ENCODE data around the gene ODAD4.

ODAD4 gene

DNA sequence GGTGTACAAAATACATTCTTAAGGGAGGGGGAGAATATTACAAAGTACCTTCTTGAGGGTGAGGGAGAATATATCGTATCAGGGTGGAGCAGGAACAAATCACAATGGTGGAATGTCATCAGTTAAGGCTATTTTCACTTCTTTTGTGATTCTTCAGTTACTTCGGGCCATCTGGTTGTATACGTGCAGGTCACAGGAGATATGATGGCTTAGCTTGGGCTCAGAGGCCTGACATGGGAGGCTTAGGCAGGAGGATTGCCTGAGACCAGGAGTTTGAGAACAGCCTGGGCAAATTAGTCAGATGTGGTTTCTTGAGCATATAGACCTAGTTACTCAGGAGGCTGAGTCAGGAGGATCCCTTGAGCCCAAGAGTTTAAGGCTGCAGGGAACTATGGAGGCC, 13.1 kb downstream of the ODAD4 start:
- 90 to 98% methylated on average over 3 of the region's 3 CpGs for WGBS, 2 experiments (ENCODE audit: insufficient coverage in 2 of 2)
- Histone ChIP-seq H3K4me3 (ENCODE audit: extremely low read depth, insufficient read depth, low read length, poor library complexity, severe bottlenecking) (no peak overlapping the region), H3K4me1 (ENCODE audit: control insufficient read depth, insufficient read depth, low read length, poor library complexity, severe bottlenecking) (no peaks in the 10 kb centered on the region), H3K36me3 (ENCODE audit: control insufficient read depth, insufficient read depth, low read length) (no peaks in the 10 kb centered on the region), H3K9me3 (ENCODE audit: control insufficient read depth, low read length) (no peaks in the 10 kb centered on the region), H3K27ac (ENCODE audit: low read depth, low read length, severe bottlenecking) (no peak overlapping the region)

DNA sequence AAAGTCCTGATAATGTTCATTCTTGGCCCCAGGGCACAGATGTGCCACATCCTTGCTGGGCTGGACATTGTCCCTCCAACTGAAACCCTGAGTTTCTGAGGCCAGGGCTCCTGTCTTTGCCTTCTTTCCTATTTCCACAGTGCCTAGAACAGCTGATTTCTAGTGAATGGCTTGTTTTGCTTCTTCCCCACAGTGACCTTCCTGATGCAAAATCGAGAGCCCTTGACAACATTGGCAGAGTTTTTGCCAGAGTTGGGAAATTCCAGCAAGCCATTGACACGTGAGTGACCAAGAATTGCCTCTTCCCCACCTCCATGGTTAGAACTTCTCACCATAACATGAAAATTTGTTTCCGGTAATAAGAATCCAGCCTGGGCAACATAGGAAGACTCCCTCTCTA, 14.5 kb downstream of the ODAD4 start:
- Histone ChIP-seq H3K4me3 (ENCODE audit: extremely low read depth, insufficient read depth, low read length, poor library complexity, severe bottlenecking) (no peak overlapping the region), H3K9me3 (ENCODE audit: control insufficient read depth, low read length) (no peaks in the 10 kb centered on the region), H3K4me1 (ENCODE audit: control insufficient read depth, insufficient read depth, low read length, poor library complexity, severe bottlenecking) (no peaks in the 10 kb centered on the region), H3K27ac (ENCODE audit: low read depth, low read length, severe bottlenecking) (no peak overlapping the region), H3K36me3 (ENCODE audit: control insufficient read depth, insufficient read depth, low read length) (no peaks in the 10 kb centered on the region)
- WGBS, 2 experiments (ENCODE audit: insufficient coverage in 2 of 2) = 84 to 90% methylated on average over 2 of the region's 3 CpGs

DNA sequence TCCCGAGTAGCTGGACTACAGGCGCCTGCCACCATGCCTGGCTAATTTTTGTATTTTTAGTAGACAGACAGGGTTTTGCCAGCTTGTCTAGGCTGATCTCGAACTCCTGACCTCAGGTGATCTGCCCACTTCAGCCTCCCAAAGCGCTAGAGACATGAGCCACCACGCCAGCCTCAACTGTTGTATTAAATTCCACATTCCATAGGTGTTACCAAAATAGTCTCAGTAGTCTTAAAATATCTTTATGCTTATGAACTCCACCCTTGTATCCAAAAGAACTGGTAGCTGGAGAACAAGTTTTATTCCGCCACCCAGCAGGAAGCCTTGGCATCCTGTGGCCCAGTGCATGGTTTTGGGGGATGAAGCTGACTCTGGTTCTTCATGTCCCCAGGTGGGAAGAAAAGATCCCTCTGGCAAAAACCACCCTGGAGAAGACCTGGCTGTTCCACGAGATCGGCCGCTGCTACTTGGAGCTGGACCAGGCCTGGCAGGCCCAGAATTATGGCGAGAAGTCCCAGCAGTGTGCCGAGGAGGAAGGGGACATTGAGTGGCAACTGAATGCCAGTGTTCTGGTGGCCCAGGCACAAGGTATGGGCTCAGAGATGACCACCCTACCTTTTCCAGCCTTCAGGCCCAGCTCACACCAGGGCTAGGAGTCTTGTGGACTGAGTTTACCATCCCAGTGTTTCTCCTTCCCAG, 18.5 kb downstream of the ODAD4 start:
- Histone ChIP-seq H3K36me3 (ENCODE audit: control insufficient read depth, insufficient read depth, low read length) (no peaks in the 10 kb centered on the region), H3K4me1 (ENCODE audit: control insufficient read depth, insufficient read depth, low read length, poor library complexity, severe bottlenecking) (no peaks in the 10 kb centered on the region), H3K27ac (ENCODE audit: low read depth, low read length, severe bottlenecking) (no peak overlapping the region), H3K9me3 (ENCODE audit: control insufficient read depth, low read length) (no peaks in the 10 kb centered on the region), H3K4me3 (ENCODE audit: extremely low read depth, insufficient read depth, low read length, poor library complexity, severe bottlenecking) (no peak overlapping the region)
- 76 to 89% methylated on average over 6 to 8 of the region's 11 CpGs for WGBS, 2 experiments (ENCODE audit: insufficient coverage in 2 of 2)

DNA sequence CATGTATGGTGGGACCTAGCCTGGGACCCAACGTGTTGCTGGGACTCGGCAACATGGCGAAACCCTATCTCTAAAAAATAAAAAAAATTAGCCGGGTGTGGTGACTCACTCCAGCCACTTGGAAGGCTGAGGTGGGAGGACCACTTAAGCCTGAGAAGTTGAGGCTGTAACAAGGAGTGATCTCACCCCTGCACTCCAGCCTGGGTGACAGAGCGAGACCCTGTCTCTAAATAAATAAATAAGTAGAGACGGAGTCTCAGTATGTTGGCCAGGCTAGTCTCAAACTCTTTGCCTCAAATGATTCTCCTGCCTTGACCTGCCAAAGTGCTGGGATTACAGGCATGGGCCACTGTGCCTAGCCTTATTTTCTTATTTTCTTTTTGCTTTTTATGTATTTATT, 26.1 kb downstream of the ODAD4 start:
- H3K4me1 ChIP-seq (ENCODE audit: control insufficient read depth, insufficient read depth, low read length, poor library complexity, severe bottlenecking) = peaks cover 19% of the 10 kb centered on the region
- peaks cover 4% of the 10 kb centered on the region for H3K36me3 ChIP-seq (ENCODE audit: control insufficient read depth, insufficient read depth, low read length)
- WGBS, 2 experiments (ENCODE audit: insufficient coverage in 2 of 2) = 84 to 100% methylated on average over 1 to 2 of the region's 6 CpGs
- H3K9me3 ChIP-seq (ENCODE audit: control insufficient read depth, low read length) = no peaks in the 10 kb centered on the region
- H3K27ac ChIP-seq (ENCODE audit: low read depth, low read length, severe bottlenecking) = peak overlapping the region; percentile 73
- H3K4me3 ChIP-seq (ENCODE audit: extremely low read depth, insufficient read depth, low read length, poor library complexity, severe bottlenecking) = no peak overlapping the region

DNA sequence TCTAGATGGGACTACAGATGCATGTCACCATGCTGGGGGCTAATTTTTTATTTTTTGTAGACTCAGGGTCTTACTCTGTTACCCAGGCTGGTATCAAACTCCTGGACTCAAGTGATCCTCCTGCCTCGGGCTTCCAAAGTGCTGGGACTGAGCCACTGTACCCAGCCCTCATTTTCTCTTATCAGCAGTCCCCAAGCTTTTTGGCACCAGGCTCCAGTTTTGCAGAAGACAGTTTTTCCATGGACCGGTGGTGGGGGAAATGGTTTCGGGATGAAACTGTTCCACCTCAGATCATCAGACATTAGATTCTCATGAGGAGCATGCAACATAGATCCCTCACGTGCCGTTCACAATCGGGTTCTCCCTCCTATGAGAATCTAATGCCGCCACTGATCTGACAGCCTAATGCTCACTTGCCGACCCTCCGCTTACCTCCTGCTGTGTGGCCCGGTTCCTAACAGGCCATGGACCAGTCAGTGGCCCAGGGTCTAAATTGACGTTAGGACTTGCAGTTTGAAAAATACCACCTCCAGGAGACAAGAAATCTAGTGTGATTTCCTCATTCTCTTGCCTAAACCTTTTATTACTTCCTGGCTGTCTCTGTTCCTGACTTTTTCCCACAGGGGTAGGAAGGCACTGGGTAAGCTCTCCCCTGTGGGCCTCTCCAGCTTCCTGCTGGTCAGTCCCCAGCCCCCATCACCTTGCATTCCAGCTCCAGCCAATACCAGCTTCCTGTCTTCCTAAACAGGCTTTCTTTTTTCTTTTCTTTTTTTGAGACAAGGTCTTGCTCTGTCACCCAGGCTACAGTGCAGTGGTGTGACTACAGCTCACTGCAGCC, 26.8 kb downstream of the ODAD4 start:
- peaks cover 4% of the 10 kb centered on the region for H3K36me3 ChIP-seq (ENCODE audit: control insufficient read depth, insufficient read depth, low read length)
- 56 to 71% methylated on average over 9 to 11 of the region's 11 CpGs for WGBS, 2 experiments (ENCODE audit: insufficient coverage in 2 of 2)
- no peaks in the 10 kb centered on the region for H3K9me3 ChIP-seq (ENCODE audit: control insufficient read depth, low read length)
- H3K27ac ChIP-seq (ENCODE audit: low read depth, low read length, severe bottlenecking) = peak overlapping the region; percentile 73
- H3K4me1 ChIP-seq (ENCODE audit: control insufficient read depth, insufficient read depth, low read length, poor library complexity, severe bottlenecking) = peaks cover 19% of the 10 kb centered on the region
- no peak overlapping the region for H3K4me3 ChIP-seq (ENCODE audit: extremely low read depth, insufficient read depth, low read length, poor library complexity, severe bottlenecking)

DNA sequence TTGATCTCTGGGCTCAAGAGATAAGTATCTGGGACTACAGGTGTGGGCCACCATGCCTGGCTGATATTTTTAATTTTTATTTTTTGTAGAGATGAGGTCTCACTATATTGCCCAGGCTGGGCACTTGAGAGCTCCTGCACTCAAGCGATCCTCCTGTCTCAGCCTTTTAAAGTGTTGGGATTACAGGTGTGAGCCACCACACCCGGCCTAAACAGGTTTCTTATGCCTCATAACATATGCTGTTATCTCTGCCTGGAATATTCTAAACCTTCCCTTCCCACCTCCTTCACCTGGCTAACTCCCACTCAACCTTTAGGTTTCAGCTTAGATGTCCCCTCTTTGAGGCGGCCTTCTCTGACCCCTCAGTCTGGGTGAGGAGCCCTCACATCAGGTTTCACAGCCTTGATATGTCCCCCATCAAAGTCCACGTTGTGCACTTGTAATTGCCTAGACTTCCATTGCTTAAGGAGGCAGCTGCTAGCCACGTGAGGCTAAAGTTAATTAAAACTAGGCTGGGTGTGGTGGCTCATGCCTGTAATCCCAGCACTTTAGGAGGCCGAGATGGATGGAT, 27.5 kb downstream of the ODAD4 start:
- H3K4me3 ChIP-seq (ENCODE audit: extremely low read depth, insufficient read depth, low read length, poor library complexity, severe bottlenecking) = no peak overlapping the region
- 93 to 96% methylated on average over 3 to 5 of the region's 6 CpGs for WGBS, 2 experiments (ENCODE audit: insufficient coverage in 2 of 2)
- peaks cover 4% of the 10 kb centered on the region for H3K36me3 ChIP-seq (ENCODE audit: control insufficient read depth, insufficient read depth, low read length)
- peaks cover 19% of the 10 kb centered on the region for H3K4me1 ChIP-seq (ENCODE audit: control insufficient read depth, insufficient read depth, low read length, poor library complexity, severe bottlenecking)
- no peaks in the 10 kb centered on the region for H3K9me3 ChIP-seq (ENCODE audit: control insufficient read depth, low read length)
- peak overlapping the region; percentile 73 for H3K27ac ChIP-seq (ENCODE audit: low read depth, low read length, severe bottlenecking)

DNA sequence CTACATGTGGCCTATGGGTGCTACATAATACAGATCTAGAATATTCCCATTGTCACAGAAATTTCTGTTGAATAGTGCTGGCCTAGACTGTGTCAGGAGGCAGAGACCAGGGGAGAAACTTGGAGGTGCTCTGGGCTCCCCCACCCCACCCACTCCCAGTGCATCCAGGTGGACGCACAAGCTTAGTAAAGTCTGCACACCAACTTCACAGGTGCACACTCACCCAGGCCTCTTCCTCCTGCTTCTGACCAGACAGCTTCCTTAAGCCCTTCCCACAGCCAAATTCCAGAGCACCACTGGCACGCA, 28.6 kb downstream of the ODAD4 start:
- peaks cover 19% of the 10 kb centered on the region for H3K4me1 ChIP-seq (ENCODE audit: control insufficient read depth, insufficient read depth, low read length, poor library complexity, severe bottlenecking)
- H3K4me3 ChIP-seq (ENCODE audit: extremely low read depth, insufficient read depth, low read length, poor library complexity, severe bottlenecking) = no peak overlapping the region
- peak overlapping the region; percentile 66 for H3K27ac ChIP-seq (ENCODE audit: low read depth, low read length, severe bottlenecking)
- H3K9me3 ChIP-seq (ENCODE audit: control insufficient read depth, low read length) = no peaks in the 10 kb centered on the region
- WGBS, 2 experiments (ENCODE audit: insufficient coverage in 2 of 2) = 14 to 60% methylated on average over 1 of the region's 2 CpGs
- peaks cover 4% of the 10 kb centered on the region for H3K36me3 ChIP-seq (ENCODE audit: control insufficient read depth, insufficient read depth, low read length)

DNA sequence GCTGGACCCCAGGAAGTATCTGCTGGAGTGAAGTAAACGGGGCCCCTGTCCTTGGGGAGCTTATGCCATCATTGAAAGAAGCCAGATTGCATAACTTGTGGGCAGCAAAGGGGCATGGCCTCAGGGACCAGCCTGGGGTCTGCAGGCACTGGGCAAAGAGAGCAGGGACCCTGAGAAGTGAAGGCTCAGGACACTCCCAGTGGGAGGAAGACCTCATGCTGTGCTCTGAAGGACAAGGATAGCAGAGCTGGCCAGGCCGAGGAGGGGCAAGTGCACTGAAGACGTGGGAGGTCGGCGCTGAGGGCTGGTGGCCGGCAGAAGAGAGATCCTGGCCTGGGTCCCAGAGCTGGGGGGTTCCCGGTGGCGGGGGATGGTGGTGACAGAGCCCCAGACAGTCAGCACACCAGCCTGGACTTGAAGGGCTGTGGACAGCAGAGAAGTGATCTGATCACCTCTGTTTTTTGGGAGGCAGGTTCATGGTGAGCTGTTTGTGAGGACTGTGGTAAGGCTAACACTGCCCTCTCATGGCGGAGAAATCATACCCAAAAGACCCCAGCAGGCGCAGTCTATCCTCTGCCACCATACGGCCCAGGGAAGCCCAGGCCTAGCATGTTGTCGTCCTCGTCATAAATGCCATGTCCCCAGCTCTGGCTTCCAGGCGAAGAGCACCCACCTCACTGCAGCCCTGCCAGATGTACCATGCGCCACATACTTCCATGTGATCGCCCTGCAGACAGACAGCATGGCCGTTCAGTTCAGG, 29.1 kb downstream of the ODAD4 start:
- H3K9me3 ChIP-seq (ENCODE audit: control insufficient read depth, low read length) = no peaks in the 10 kb centered on the region
- H3K4me3 ChIP-seq (ENCODE audit: extremely low read depth, insufficient read depth, low read length, poor library complexity, severe bottlenecking) = no peak overlapping the region
- 37 to 47% methylated on average over 14 to 17 of the region's 17 CpGs for WGBS, 2 experiments (ENCODE audit: insufficient coverage in 2 of 2)
- peaks cover 4% of the 10 kb centered on the region for H3K36me3 ChIP-seq (ENCODE audit: control insufficient read depth, insufficient read depth, low read length)
- H3K4me1 ChIP-seq (ENCODE audit: control insufficient read depth, insufficient read depth, low read length, poor library complexity, severe bottlenecking) = peaks cover 19% of the 10 kb centered on the region
- H3K27ac ChIP-seq (ENCODE audit: low read depth, low read length, severe bottlenecking) = peak overlapping the region; percentile 66

DNA sequence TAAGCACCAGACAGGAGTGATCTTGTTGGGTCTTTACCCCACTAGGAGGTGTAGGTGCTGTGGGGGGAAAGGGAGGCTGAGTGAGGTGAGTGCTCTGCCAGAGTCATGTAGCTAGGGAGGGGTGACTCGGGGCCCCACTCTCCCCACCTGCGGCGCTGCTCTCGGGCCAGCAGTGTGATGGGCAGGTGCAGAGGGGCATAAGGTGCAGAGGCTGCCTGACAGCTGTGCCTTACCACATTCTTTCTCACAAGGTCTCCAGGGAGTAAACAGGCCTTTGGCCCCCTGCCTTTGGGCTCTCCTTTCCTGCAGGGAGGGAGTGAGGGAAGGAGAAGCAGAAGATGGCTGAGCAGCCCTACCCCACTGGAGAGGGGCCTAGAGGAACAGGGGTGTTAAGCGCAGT, 31.7 kb downstream of the ODAD4 start:
- H3K4me3 ChIP-seq (ENCODE audit: extremely low read depth, insufficient read depth, low read length, poor library complexity, severe bottlenecking) = no peak overlapping the region
- 89 to 91% methylated on average over 5 of the region's 5 CpGs for WGBS, 2 experiments (ENCODE audit: insufficient coverage in 2 of 2)
- H3K36me3 ChIP-seq (ENCODE audit: control insufficient read depth, insufficient read depth, low read length) = no peaks in the 10 kb centered on the region
- H3K27ac ChIP-seq (ENCODE audit: low read depth, low read length, severe bottlenecking) = no peak overlapping the region
- H3K4me1 ChIP-seq (ENCODE audit: control insufficient read depth, insufficient read depth, low read length, poor library complexity, severe bottlenecking) = peaks cover 24% of the 10 kb centered on the region
- no peaks in the 10 kb centered on the region for H3K9me3 ChIP-seq (ENCODE audit: control insufficient read depth, low read length)

DNA sequence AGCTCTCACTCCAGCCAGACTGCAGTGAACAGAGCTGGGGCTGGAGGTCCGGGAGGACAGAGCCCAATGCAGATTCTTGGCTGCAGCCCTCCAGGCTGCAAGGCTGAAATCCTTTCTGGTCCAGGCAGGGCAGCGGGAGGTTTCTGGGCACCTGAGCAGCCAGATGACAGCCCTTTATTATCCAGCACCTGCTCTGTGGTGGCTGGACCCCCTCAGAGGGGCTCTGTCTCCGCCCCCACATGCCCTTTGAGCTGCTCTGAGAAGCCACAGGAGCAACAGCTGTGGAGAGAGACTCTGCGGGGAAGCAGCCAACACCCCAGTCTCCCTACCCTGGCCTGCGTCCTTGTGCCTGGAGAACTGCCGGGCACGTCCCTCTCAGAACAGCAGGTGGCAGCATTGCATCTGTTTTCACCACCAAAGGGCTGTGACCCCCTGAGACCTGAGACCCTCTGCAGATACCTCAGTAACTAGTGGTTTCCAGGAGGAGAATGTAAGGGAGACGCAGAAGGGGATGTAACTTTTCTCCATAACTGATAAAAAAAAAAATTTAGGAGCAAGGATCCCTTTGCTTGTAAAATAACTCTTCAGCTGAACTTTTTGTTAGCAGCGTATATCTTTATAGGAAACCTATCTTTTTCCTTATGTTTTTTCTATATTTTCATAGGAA, 32.5 kb downstream of the ODAD4 start:
- Histone ChIP-seq H3K36me3 (ENCODE audit: control insufficient read depth, insufficient read depth, low read length) (peaks cover under 1% of the 10 kb centered on the region), H3K27ac (ENCODE audit: low read depth, low read length, severe bottlenecking) (no peak overlapping the region), H3K4me1 (ENCODE audit: control insufficient read depth, insufficient read depth, low read length, poor library complexity, severe bottlenecking) (peaks cover 16% of the 10 kb centered on the region), H3K9me3 (ENCODE audit: control insufficient read depth, low read length) (no peaks in the 10 kb centered on the region), H3K4me3 (ENCODE audit: extremely low read depth, insufficient read depth, low read length, poor library complexity, severe bottlenecking) (no peak overlapping the region)
- WGBS, 2 experiments (ENCODE audit: insufficient coverage in 2 of 2) = 20 to 30% methylated on average over 6 of the region's 9 CpGs
